Smooth muscle cell (in vitro differentiated cells): Measurements from ENCODE around the gene M6PR. TPM values are rescaled to one million over a fixed set of nuclear protein-coding genes. Genes with fewer than 3 reads are reported as not detected.

Experiments
- DNase-seq: peaks from one replicate; lab custom pipeline; 2025; ENCODE audit not compliant: unreplicated experiment; lab: John Stamatoyannopoulos, UW
- H2AFZ ChIP-seq: fragments of 200-600 bp; sonication (generic); 2 replicates; pipeline ENCODE4 v1.6.0; 2016; ENCODE audit warnings: antibody characterized with exemption, low read depth, mild to moderate bottlenecking
- H3F3A ChIP-seq: fragments of 200-600 bp; sonication (generic); 2 replicates; pipeline ENCODE4 v1.6.0; 2017; ENCODE audit warnings: antibody characterized with exemption, low read depth
- H3K27ac ChIP-seq: fragments of 200-600 bp; sonication (generic); 2 replicates; pipeline ENCODE4 v1.5.1; 2016; ENCODE audit warnings: low read depth, mild to moderate bottlenecking
- H3K27me3 ChIP-seq: fragments of 200-600 bp; sonication (generic); 2 replicates; pipeline ENCODE4 v1.6.1; 2016; ENCODE audit warnings: low read depth, mild to moderate bottlenecking
- H3K36me3 ChIP-seq: fragments of 200-600 bp; sonication (generic); 2 replicates; pipeline ENCODE4 v1.5.1; 2016; ENCODE audit warnings: low read depth
- H3K4me1 ChIP-seq: fragments of 200-600 bp; sonication (generic); 2 replicates; pipeline ENCODE4 v1.5.1; 2016; ENCODE audit warnings: low read depth
- H3K4me2 ChIP-seq: fragments of 200-600 bp; sonication (generic); 2 replicates; pipeline ENCODE4 v1.6.0; 2016; ENCODE audit warnings: mild to moderate bottlenecking
- H3K4me3 ChIP-seq: fragments of 200-600 bp; sonication (generic); 2 replicates; pipeline ENCODE4 v1.5.1; 2016; ENCODE audit warnings: mild to moderate bottlenecking
- H3K79me2 ChIP-seq: fragments of 200-600 bp; sonication (generic); 2 replicates; pipeline ENCODE4 v1.6.0; 2016; ENCODE audit warnings: low read depth, mild to moderate bottlenecking
- H3K9ac ChIP-seq: fragments of 200-600 bp; sonication (generic); 2 replicates; pipeline ENCODE4 v1.6.0; 2016; ENCODE audit warnings: low read depth
- H3K9me3 ChIP-seq: fragments of 200-600 bp; sonication (generic); replicated peaks from 2 replicates; pipeline ENCODE4 v1.5.1; 2016; ENCODE audit warnings: low read depth
- H4K20me1 ChIP-seq: fragments of 200-600 bp; sonication (generic); 2 replicates; pipeline ENCODE4 v1.6.0; 2016; ENCODE audit warnings: low read depth
- WGBS: methylation state at CpG from one replicate; pipeline ENCODE4 v1.1.7; 2016; ENCODE audit warnings: low lambda C conversion rate; 5-methylcytosine and 5-hydroxymethylcytosine counted together
- polyA plus RNA-seq: library from polyadenylated mRNA; unstranded; fragments of >200 nt; fragmentation: Nextera tagmentation; extraction: Ambion mirVana; gene quantifications from 2 replicates; pipeline ENCODE4 v1.2.1, GENCODE V29; 2016
- total RNA-seq: library from RNA; depleted of rRNA; stranded (reverse); fragments of >200 nt; gene quantifications from 2 replicates; pipeline ENCODE4 v1.2.3, GENCODE V29; 2014
- TF ChIP-seq, protein P1 (sequence below): fragments of 200-600 bp; sonication (generic); IDR thresholded peaks from 2 replicates; pipeline ENCODE4 v1.5.1; 2017; ENCODE audit warnings: borderline replicate concordance, mild to moderate bottlenecking, antibody characterized with exemption; ENCODE audit not compliant: insufficient read depth, poor library complexity, severe bottlenecking

M6PR gene
- total and polyA plus RNA-seq, 2 experiments from 2014 or later, result 49.8 to 106 TPM

DNA sequence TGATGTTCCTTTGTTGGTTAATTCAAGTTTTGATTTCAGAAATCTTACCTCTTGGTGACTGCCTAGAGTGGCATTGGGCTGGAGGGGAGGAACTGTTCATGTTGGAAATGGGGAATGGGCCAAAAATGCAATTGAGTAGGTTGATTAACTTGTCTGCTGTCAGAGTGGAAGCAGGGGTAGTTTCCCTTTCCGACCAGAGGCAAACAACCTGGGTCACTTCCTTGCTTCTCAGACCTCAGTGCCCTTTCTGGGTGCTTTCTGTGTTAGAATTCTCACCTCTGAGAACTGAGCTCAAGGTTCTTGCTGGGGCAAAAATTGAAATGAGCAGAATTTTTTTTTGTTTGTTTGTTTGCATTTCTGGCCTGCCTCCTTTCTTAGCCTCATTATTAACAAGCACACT, 2.3 kb upstream of the M6PR start:
- H3K4me2 ChIP-seq, result no peak overlapping the region
- H3K4me1 ChIP-seq, result peaks cover 15% of the 10 kb centered on the region
- no peaks in the 10 kb centered on the region for H3K27me3 ChIP-seq
- H3K4me3 ChIP-seq, result no peak overlapping the region
- TF ChIP-seq, protein P1, sequence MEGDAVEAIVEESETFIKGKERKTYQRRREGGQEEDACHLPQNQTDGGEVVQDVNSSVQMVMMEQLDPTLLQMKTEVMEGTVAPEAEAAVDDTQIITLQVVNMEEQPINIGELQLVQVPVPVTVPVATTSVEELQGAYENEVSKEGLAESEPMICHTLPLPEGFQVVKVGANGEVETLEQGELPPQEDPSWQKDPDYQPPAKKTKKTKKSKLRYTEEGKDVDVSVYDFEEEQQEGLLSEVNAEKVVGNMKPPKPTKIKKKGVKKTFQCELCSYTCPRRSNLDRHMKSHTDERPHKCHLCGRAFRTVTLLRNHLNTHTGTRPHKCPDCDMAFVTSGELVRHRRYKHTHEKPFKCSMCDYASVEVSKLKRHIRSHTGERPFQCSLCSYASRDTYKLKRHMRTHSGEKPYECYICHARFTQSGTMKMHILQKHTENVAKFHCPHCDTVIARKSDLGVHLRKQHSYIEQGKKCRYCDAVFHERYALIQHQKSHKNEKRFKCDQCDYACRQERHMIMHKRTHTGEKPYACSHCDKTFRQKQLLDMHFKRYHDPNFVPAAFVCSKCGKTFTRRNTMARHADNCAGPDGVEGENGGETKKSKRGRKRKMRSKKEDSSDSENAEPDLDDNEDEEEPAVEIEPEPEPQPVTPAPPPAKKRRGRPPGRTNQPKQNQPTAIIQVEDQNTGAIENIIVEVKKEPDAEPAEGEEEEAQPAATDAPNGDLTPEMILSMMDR, result no peak
- DNase-seq, result no peak
- H3K9me3 ChIP-seq, result no peaks in the 10 kb centered on the region
- no peaks in the 10 kb centered on the region for H3K36me3 ChIP-seq
- H2AFZ ChIP-seq, result no peak overlapping the region
- H3F3A ChIP-seq, result no peaks in the 10 kb centered on the region
- H4K20me1 ChIP-seq, result peaks cover 16% of the 10 kb centered on the region
- no peak overlapping the region for H3K9ac ChIP-seq
- peaks cover 20% of the 10 kb centered on the region for H3K79me2 ChIP-seq
- H3K27ac ChIP-seq, result no peak overlapping the region
- 89% methylated on average over 1 of the region's 1 CpG for WGBS

DNA sequence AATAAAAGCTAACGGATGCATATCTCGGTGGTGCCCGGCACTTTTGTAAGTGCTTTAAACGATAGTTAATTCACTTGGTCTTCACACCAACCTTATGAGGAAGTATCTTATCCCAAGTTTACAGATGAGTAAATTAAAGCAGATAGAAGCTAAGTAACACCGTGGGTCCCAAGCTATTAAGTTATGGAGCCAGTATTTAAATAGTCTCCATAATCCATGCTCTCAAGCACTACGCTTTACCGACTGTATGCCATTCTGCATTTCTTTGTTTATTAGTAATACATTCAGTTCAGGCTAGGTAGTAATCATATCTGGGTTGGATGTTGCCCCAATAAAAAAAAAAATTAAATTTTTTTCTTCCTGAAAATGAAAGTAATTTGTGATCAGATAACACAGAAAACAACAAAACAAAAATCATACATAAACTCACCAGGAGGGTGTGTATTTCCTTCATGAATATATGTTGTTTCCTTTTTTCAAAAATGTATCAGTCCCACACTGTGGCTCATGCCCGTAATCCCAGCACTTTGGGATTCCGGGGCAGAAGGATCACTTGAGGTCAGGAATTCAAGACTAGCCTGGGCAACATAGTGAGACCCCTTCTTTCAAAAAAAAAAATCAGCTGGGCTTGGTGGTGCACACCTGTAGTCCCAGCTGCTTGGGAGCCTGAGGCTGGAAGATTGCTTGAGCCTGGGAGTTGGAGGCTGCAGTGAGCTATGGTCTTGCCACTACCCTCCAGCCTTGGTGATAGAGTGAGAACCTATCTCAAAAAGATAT, 1.4 kb upstream of the M6PR start:
- H4K20me1 ChIP-seq, result peaks cover 17% of the 10 kb centered on the region
- 44% methylated on average over 9 of the region's 9 CpGs for WGBS
- TF ChIP-seq, protein P1, result no peak
- peak overlapping the region; percentile 98 for H3K27ac ChIP-seq
- peak overlapping the region; percentile 82 for H3K4me3 ChIP-seq
- H3K27me3 ChIP-seq, result no peaks in the 10 kb centered on the region
- peak overlapping the region; percentile 91 for H3K4me2 ChIP-seq
- H3F3A ChIP-seq, result no peaks in the 10 kb centered on the region
- DNase-seq, result no peak
- no peaks in the 10 kb centered on the region for H3K36me3 ChIP-seq
- H3K79me2 ChIP-seq, result peaks cover 28% of the 10 kb centered on the region
- peak overlapping the region; percentile 99 for H2AFZ ChIP-seq
- peak overlapping the region; percentile 97 for H3K9ac ChIP-seq
- no peaks in the 10 kb centered on the region for H3K9me3 ChIP-seq
- H3K4me1 ChIP-seq, result peaks cover 15% of the 10 kb centered on the region

DNA sequence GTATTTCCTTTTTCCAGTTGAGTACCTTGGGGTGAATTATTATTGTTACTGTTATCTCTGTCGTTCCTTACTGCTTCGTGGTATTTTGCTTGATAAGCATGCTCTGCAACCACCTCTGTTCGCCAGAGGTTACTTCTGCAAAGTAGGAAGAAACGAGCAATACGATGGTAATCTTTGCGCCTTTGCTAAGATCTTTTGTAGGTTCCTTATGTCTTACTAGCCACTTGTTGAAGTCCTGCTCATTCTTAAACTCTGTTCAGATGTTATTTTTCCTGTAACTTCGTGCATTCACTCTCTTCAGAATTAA, 729 bp upstream of the M6PR start:
- Histone ChIP-seq H3K9ac (peak overlapping the region; percentile 97), H2AFZ (peak overlapping the region; percentile 99), H4K20me1 (peaks cover 17% of the 10 kb centered on the region), H3K4me2 (peak overlapping the region; percentile 91), H3K36me3 (no peaks in the 10 kb centered on the region), H3K27ac (peak overlapping the region; percentile 98), H3K79me2 (peaks cover 34% of the 10 kb centered on the region), H3K27me3 (no peaks in the 10 kb centered on the region), H3K4me1 (peaks cover 15% of the 10 kb centered on the region), H3K4me3 (peak overlapping the region; percentile 82), H3F3A (no peaks in the 10 kb centered on the region), H3K9me3 (no peaks in the 10 kb centered on the region)
- DNase-seq, result no peak
- 0% methylated on average over 7 of the region's 7 CpGs for WGBS
- TF ChIP-seq, protein P1, result no peak
